GM12878 (cell line): ENCODE data around the gene SPSB2. TPM values are rescaled to one million over a fixed set of nuclear protein-coding genes. Genes with fewer than 3 reads are reported as not detected.

Source experiments
- ATAC-seq: fragments of 200-7000 bp; cut with Tn5 transposase; 3 replicates; pipeline ENCODE4 v1.9.1; 2020; ENCODE audit warnings: mild to moderate bottlenecking, moderate library complexity
- BruUV-seq: library from RNA; stranded (reverse); fragments of 400-500 nt; replicated peaks from 2 replicates; lab custom pipeline; 2021; lab: Mats Ljungman, UMichigan
- CTCF ChIA-PET: fragments of 300-600 bp; sonication (Branson Sonifier 250); formaldehyde crosslinking; extraction: SDS; loops from one replicate; lab custom pipeline; 2021; ENCODE audit warnings: inconsistent platforms; lab: Yijun Ruan, JAX
- POLR2A ChIA-PET: fragments of 350-600 bp; formaldehyde crosslinking; extraction: SDS; loops from one replicate; lab custom pipeline; 2021; ENCODE audit warnings: inconsistent platforms; lab: Charles Lee
- RAD21 ChIA-PET: fragments of 300-600 bp; sonication (Branson Sonifier 250); formaldehyde crosslinking; loops from one replicate; lab custom pipeline; 2023; ENCODE audit warnings: antibody characterized with exemption; ENCODE audit not compliant: unreplicated experiment; lab: Charles Lee
- SMC1A ChIA-PET: fragments of 300-600 bp; sonication (Branson Sonifier 250); formaldehyde crosslinking; loops from one replicate; lab custom pipeline; 2023; ENCODE audit not compliant: unreplicated experiment, uncharacterized antibody; lab: Charles Lee
- DNase-seq: peaks from one replicate; pipeline ENCODE4 v3.0.0-alpha.2; 2011; ENCODE audit warnings: low read depth, low spot score
- FAIRE-seq: peaks from 3 replicates; lab custom pipeline; 2011; peaks lifted over from hg19 to GRCh38; lab: Jason Lieb, UNC
- H2AFZ ChIP-seq: 2 replicates; pipeline ENCODE4 v1.6.0; 2011; ENCODE audit warnings: low read depth, low read length, control low read depth; ENCODE audit not compliant: control insufficient read depth
- H3K27ac ChIP-seq: 2 replicates; pipeline ENCODE4 v1.5.1; 2011; ENCODE audit warnings: control low read depth; ENCODE audit not compliant: control insufficient read depth, insufficient read depth
- H3K27me3 ChIP-seq, 2 experiments: replicated peaks in 1 of 2; 2 replicates each; pipeline versions ENCODE4 v1.6.0 to v1.6.1; 2011; ENCODE audit warnings: low read length in 1 of 2; ENCODE audit not compliant: control insufficient read depth in 2 of 2, insufficient read depth in 2 of 2
- H3K36me3 ChIP-seq, 2 experiments: 2 replicates each; pipeline ENCODE4 v1.5.1; 2011; ENCODE audit warnings: low read length in 1 of 2; ENCODE audit not compliant: control insufficient read depth in 2 of 2, insufficient read depth in 2 of 2
- H3K4me1 ChIP-seq: 2 replicates; pipeline ENCODE4 v1.6.1; 2011; ENCODE audit warnings: mild to moderate bottlenecking, low read length, moderate library complexity, mixed read lengths; ENCODE audit not compliant: control insufficient read depth, insufficient read depth
- H3K4me2 ChIP-seq: 2 replicates; pipeline ENCODE4 v1.6.0; 2011; ENCODE audit warnings: control low read depth; ENCODE audit not compliant: control insufficient read depth, insufficient read depth
- H3K4me3 ChIP-seq: fragments of 200-600 bp; sonication (generic); 2 replicates; pipeline ENCODE4 v1.5.1; 2016
- H3K79me2 ChIP-seq: 2 replicates; pipeline ENCODE4 v1.6.0; 2011; ENCODE audit warnings: low read length; ENCODE audit not compliant: control insufficient read depth, insufficient read depth
- H3K9ac ChIP-seq: 2 replicates; pipeline ENCODE4 v1.8.0; 2011; ENCODE audit warnings: low read length, control low read depth, mixed read lengths; ENCODE audit not compliant: control insufficient read depth, insufficient read depth
- H3K9me3 ChIP-seq: replicated peaks from 3 replicates; pipeline ENCODE4 v1.5.1; 2011; ENCODE audit warnings: mild to moderate bottlenecking, low read length; ENCODE audit not compliant: control insufficient read depth, insufficient read depth
- H4K20me1 ChIP-seq: 2 replicates; pipeline ENCODE4 v1.6.0; 2011; ENCODE audit not compliant: control insufficient read depth, insufficient read depth
- CEBPB ChIP-seq, 2 experiments: fragments of 150-350 bp in 1 of 2; IDR thresholded peaks; 2 replicates each; pipeline ENCODE4 v1.6.1; 2012 to 2014; ENCODE audit warnings: low read depth in 2 of 2, low read length in 2 of 2, borderline replicate concordance in 1 of 2, inconsistent platforms in 1 of 2
- ESRRA ChIP-seq: IDR thresholded peaks from 2 replicates; pipeline ENCODE4 v1.6.1; 2012; ENCODE audit warnings: mild to moderate bottlenecking, low read length, improper control_type of control experiment
- NRF1 ChIP-seq: conservative IDR thresholded peaks from 2 replicates; pipeline ENCODE4 v1.6.1; 2011; ENCODE audit warnings: mild to moderate bottlenecking, low read depth, low read length, improper control_type of control experiment
- RAD21 ChIP-seq: IDR thresholded peaks from 2 replicates; pipeline ENCODE4 v1.6.1; 2011; ENCODE audit warnings: mild to moderate bottlenecking, low read depth, low read length, moderate library complexity; ENCODE audit not compliant: insufficient read depth
- SMC3 ChIP-seq: IDR thresholded peaks from 2 replicates; pipeline ENCODE4 v1.6.1; 2011; ENCODE audit warnings: low read length, improper control_type of control experiment, borderline replicate concordance
- SP1 ChIP-seq: IDR thresholded peaks from one replicate; pipeline ENCODE4 v1.6.1; 2011; ENCODE audit warnings: low read depth, low read length
- WGBS: methylation state at CpG from one replicate; pipeline ENCODE4 v1.1.6; 2016; ENCODE audit warnings: low lambda C conversion rate; ENCODE audit not compliant: insufficient replicate concordance, insufficient coverage; ENCODE audit errors: missing lambda C conversion rate; 5-methylcytosine and 5-hydroxymethylcytosine counted together
- in situ Hi-C: fragments of 300-500 bp; cut with MboI; formaldehyde crosslinking; loops from 9 replicates; pipeline ENCODE4 v1.14.3; 2018; ENCODE audit warnings: mixed read lengths
- intact Hi-C: fragments of 100-400 bp; cut with micrococcal nuclease; formaldehyde crosslinking; loops from one replicate; pipeline ENCODE4 v1.14.2; 2022; ENCODE audit not compliant: unreplicated experiment
- polyA plus RNA-seq, 11 experiments: library from polyadenylated mRNA; depleted of rRNA in 4 of 11; unstranded in 6 of 11; stranded (reverse) in 5 of 11; fragments of >200 nt; fragmentation: Nextera tagmentation in 4 of 11; fragmentation: Illumina TruSeq in 1 of 11; extraction: Ambion mirVana in 4 of 11; extraction: Trizol in 1 of 11; gene quantifications; 1 replicate in 1 of 11; 2 replicates in 10 of 11; pipeline versions ENCODE4 v1.2.1 to v1.2.3, GENCODE V29; 2011 to 2016; ENCODE audit warnings: inconsistent platforms in 2 of 11, missing spikeins in 2 of 11, low read depth in 1 of 11
- total RNA-seq, 4 experiments: library from RNA; depleted of rRNA in 3 of 4; stranded (reverse); fragments of >200 nt in 3 of 4; fragmentation: Illumina TruSeq in 1 of 4; extraction: Trizol in 1 of 4; gene quantifications; 2 replicates each; pipeline versions ENCODE4 v1.2.1 to v1.2.3, GENCODE V29; 2013 to 2021
- TF ChIP-seq, protein P1 (sequence below): IDR thresholded peaks from 2 replicates; pipeline ENCODE4 v1.6.1; 2012; ENCODE audit warnings: low read depth, low read length, improper control_type of control experiment
- TF ChIP-seq, protein P2 (sequence below): IDR thresholded peaks from 2 replicates; pipeline ENCODE4 v1.6.1; 2011; ENCODE audit warnings: mild to moderate bottlenecking, low read depth, low read length, moderate library complexity; ENCODE audit not compliant: insufficient replicate concordance
- TF ChIP-seq, protein P3 (sequence below): IDR thresholded peaks from 2 replicates; pipeline ENCODE4 v1.6.1; 2012; ENCODE audit warnings: low read depth, low read length, improper control_type of control experiment
- TF ChIP-seq, protein P4 (sequence below): fragments of 450-650 bp; IDR thresholded peaks from 2 replicates; pipeline ENCODE4 v1.6.1; 2016; ENCODE audit warnings: mild to moderate bottlenecking, moderate library complexity, borderline replicate concordance
- TF ChIP-seq, protein P5 (sequence below): fragments of 450-650 bp; IDR thresholded peaks from 2 replicates; pipeline ENCODE4 v1.6.1; 2018; ENCODE audit warnings: borderline replicate concordance, mild to moderate bottlenecking; ENCODE audit not compliant: partially characterized antibody

Gene SPSB2
- total and polyA plus RNA-seq, 10 of the 15 experiments (the other 5 are each of a cell fraction or from before 2014, with no cell fraction given) = 0.08 to 5.6 (median 2.7) TPM

DNA sequence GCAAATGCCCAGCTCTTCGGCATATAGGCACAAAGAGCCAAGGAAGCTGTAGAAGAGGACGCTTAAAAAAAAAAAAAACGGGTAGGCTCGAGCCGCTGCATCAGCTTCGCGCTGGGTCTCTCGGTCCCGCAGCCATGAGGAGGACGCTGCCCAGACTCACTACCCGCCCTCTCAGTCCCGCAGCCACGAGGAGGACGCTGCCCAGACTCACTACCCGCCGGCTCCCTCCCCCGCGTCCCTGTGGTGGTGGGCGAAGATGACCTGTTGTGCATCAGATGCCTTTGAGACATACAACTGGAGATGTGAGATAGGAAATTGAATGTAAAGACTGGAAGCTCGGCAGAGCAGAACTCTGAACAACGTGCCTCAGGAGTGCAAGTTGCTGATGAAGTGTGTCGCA is 11.4 kb upstream of the SPSB2 start (continued):
- TF ChIP-seq, protein P1, sequence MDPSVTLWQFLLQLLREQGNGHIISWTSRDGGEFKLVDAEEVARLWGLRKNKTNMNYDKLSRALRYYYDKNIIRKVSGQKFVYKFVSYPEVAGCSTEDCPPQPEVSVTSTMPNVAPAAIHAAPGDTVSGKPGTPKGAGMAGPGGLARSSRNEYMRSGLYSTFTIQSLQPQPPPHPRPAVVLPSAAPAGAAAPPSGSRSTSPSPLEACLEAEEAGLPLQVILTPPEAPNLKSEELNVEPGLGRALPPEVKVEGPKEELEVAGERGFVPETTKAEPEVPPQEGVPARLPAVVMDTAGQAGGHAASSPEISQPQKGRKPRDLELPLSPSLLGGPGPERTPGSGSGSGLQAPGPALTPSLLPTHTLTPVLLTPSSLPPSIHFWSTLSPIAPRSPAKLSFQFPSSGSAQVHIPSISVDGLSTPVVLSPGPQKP = no peak
- TF ChIP-seq, protein P2, sequence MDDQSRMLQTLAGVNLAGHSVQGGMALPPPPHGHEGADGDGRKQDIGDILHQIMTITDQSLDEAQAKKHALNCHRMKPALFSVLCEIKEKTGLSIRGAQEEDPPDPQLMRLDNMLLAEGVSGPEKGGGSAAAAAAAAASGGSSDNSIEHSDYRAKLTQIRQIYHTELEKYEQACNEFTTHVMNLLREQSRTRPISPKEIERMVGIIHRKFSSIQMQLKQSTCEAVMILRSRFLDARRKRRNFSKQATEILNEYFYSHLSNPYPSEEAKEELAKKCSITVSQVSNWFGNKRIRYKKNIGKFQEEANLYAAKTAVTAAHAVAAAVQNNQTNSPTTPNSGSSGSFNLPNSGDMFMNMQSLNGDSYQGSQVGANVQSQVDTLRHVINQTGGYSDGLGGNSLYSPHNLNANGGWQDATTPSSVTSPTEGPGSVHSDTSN = no peak

DNA sequence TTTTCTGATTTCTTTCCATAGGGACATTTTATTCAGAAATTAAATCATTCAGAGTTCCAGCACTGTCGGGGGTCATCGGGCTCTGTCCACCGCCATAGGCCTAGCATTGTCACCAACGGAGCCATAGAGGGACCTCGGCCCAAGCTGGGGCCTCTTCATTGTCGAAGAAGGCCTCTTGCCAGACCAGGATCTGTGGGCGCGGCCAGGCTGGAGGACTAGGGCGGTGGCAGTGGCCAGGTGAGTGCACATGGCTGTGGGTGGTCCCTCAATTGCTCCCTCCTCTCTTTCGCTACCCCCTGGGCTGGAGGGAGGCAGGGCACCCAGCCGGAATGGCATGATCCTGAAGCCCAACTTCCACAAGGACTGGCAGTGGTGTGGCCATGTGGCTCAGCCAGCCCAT is 10.6 kb upstream of the SPSB2 start:
- Histone ChIP-seq H3K79me2 (no peaks in the 10 kb centered on the region), H3K4me2 (no peak overlapping the region), H3K27ac (no peak overlapping the region), H2AFZ (no peak overlapping the region), H3K36me3 (peaks cover 0 to 10% of the 10 kb centered on the region in 2 experiments; a peak in 3 of 4 replicates), H3K9me3 (no peaks in the 10 kb centered on the region), H3K4me1 (no peaks in the 10 kb centered on the region), H3K4me3 (no peak overlapping the region), H4K20me1 (no peaks in the 10 kb centered on the region), H3K9ac (no peak overlapping the region), H3K27me3 (no peaks in the 10 kb centered on the region)
- FAIRE-seq (no peak), DNase-seq (no peak), ATAC-seq (no peak)
- WGBS = 96% methylated on average over 11 of the region's 11 CpGs
- BruUV-seq = no TSS peak
- ChIA-PET CTCF (interaction anchor here (4.5 kb wide), 1 partner anchor 12 kb away, joined by 19 read pairs; the partner anchor contains the start of gene SPSB2), SMC1A (interaction anchor here (0.8 kb wide), 1 partner anchor 11 kb away, joined by 3 read pairs; the partner anchor contains the start of gene SPSB2), POLR2A (no interaction called here), RAD21 (no interaction called here)
- in situ Hi-C loops = no loop called here
- intact Hi-C loops = no loop called here
- TF ChIP-seq CEBPB (IDR thresholded peaks at IDR 0.05; ENCODE audit: borderline replicate concordance in 1 of 2, low read depth in 2 of 2, low read length in 2 of 2) (no peak), SP1 (no peak), ESRRA (no peak), RAD21 (no peak), SMC3 (no peak), NRF1 (no peak)
- TF ChIP-seq, protein P3, sequence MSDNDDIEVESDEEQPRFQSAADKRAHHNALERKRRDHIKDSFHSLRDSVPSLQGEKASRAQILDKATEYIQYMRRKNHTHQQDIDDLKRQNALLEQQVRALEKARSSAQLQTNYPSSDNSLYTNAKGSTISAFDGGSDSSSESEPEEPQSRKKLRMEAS = no peak
- TF ChIP-seq, protein P4, sequence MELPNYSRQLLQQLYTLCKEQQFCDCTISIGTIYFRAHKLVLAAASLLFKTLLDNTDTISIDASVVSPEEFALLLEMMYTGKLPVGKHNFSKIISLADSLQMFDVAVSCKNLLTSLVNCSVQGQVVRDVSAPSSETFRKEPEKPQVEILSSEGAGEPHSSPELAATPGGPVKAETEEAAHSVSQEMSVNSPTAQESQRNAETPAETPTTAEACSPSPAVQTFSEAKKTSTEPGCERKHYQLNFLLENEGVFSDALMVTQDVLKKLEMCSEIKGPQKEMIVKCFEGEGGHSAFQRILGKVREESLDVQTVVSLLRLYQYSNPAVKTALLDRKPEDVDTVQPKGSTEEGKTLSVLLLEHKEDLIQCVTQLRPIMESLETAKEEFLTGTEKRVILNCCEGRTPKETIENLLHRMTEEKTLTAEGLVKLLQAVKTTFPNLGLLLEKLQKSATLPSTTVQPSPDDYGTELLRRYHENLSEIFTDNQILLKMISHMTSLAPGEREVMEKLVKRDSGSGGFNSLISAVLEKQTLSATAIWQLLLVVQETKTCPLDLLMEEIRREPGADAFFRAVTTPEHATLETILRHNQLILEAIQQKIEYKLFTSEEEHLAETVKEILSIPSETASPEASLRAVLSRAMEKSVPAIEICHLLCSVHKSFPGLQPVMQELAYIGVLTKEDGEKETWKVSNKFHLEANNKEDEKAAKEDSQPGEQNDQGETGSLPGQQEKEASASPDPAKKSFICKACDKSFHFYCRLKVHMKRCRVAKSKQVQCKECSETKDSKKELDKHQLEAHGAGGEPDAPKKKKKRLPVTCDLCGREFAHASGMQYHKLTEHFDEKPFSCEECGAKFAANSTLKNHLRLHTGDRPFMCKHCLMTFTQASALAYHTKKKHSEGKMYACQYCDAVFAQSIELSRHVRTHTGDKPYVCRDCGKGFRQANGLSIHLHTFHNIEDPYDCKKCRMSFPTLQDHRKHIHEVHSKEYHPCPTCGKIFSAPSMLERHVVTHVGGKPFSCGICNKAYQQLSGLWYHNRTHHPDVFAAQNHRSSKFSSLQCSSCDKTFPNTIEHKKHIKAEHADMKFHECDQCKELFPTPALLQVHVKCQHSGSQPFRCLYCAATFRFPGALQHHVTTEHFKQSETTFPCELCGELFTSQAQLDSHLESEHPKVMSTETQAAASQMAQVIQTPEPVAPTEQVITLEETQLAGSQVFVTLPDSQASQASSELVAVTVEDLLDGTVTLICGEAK = no peak
- TF ChIP-seq, protein P5, sequence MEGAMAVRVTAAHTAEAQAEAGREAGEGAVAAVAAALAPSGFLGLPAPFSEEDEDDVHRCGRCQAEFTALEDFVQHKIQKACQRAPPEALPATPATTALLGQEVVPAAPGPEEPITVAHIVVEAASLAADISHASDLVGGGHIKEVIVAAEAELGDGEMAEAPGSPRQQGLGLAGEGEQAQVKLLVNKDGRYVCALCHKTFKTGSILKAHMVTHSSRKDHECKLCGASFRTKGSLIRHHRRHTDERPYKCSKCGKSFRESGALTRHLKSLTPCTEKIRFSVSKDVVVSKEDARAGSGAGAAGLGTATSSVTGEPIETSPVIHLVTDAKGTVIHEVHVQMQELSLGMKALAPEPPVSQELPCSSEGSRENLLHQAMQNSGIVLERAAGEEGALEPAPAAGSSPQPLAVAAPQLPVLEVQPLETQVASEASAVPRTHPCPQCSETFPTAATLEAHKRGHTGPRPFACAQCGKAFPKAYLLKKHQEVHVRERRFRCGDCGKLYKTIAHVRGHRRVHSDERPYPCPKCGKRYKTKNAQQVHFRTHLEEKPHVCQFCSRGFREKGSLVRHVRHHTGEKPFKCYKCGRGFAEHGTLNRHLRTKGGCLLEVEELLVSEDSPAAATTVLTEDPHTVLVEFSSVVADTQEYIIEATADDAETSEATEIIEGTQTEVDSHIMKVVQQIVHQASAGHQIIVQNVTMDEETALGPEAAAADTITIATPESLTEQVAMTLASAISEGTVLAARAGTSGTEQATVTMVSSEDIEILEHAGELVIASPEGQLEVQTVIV = no peak
